Frontal cortex (tissue), 4 donors: Measurements from ENCODE around the gene IFRD2. TPM values are rescaled to one million over a fixed set of nuclear protein-coding genes. Genes with fewer than 3 reads are reported as not detected.
"Not testable (repeated sequence)": the region's sequence is repeated elsewhere in the genome, so short reads cannot be mapped to it uniquely, and the experiment has no call there.

Experiments
- DNase-seq, 2 donors: peaks; one replicate each; pipeline ENCODE4 v3.0.0; 2012; ENCODE audit warnings: low spot score in 2 of 2
- FAIRE-seq: peaks from 2 replicates; lab custom pipeline; 2012; peaks lifted over from hg19 to GRCh38; lab: Jason Lieb, UNC
- total RNA-seq: library from RNA; depleted of rRNA; stranded (reverse); fragments of >200 nt; gene quantifications from one replicate; pipeline ENCODE4 v1.2.3, GENCODE V29; 2014
- donor health status: control.
- donor health status: control.
- donor health status: control.

The IFRD2 gene
- total RNA-seq, 1 donor from 2014 or later: 17.9 TPM

DNA sequence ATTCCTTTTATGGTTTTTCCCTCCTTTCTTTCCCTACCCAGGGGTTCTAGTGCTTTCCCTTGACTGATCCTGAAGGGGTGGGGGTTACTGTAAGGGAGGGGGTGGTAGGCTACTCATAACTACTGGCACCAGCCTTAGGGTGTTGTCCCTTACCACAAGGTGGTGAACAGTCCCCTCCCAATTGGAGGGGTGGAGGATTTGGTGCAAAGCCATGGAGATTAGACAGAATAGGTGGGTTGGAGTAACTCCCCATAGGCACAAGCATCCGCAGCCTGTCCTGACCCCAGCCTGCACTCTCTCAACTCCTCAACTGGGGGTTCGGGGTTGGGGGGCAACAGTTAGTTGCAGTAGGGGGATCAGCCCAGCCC lies 32.9 kb upstream of the IFRD2 start:
- DNase-seq (no peak), FAIRE-seq (no peak)

DNA sequence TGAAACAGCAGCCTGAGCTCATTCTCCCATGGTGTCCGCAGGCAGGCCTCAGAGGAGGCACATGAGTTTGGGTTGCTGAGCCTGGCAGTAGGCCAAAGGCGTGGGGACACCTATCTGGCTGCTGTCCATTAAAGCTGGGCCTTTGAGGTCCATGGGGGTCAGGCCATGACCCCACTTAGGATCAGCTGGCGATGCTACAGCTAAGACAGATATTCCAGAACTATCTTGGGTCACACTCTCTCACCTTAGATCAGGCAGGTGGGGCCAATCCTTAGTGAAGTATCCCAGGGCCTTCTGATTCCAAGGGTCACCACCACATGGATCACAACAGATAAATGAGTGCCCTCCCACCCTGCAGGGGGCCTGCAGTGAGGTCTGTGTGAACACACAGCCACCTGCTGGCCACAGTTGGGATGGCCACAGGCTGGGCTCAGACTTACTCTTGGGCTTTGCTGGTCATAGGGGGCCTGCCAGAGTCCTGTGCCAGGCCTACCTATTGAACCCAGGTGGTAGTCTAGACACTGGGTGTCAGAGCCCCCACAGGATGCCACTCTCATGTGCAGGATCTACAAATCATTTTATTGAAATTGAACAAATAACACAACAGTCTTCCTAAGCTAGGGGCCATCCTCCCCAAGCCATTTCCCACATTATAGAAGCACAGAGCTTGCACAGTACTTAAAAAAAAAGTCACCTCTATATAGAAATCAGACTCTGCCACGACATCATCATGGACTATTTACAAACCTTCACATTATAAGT lies 32.3 kb upstream of the IFRD2 start:
- no peak for FAIRE-seq
- peak; percentile 79 for DNase-seq

DNA sequence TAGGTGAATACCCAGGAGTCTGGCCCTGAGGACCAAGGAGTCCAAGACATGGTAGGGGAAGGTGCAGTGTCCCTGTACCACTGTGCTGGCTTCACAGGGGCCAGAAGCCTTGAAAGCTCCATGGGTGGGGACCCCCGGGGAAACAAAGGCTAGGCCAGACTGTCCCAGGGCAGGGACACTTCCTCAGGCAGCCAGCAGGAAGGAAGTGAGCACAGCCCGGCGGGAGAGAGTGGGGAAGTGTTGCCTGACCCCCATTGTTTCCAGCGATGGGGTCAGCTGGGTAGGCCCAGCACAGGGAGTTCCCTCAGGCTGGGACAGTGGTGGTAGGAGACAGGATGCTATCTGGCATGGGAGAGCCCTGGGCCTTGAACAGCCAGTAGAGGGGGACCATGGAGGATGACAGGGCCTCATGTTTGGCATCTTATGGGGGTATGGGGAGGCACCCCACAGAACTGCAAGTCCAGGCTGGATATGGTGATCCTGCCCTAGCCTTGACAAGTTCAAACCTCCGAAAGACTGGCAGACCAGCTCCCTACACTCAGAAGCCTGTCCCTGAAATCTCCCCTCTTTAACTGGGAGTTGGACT lies 31.5 kb upstream of the IFRD2 start:
- FAIRE-seq (no peak), DNase-seq (no peak)

DNA sequence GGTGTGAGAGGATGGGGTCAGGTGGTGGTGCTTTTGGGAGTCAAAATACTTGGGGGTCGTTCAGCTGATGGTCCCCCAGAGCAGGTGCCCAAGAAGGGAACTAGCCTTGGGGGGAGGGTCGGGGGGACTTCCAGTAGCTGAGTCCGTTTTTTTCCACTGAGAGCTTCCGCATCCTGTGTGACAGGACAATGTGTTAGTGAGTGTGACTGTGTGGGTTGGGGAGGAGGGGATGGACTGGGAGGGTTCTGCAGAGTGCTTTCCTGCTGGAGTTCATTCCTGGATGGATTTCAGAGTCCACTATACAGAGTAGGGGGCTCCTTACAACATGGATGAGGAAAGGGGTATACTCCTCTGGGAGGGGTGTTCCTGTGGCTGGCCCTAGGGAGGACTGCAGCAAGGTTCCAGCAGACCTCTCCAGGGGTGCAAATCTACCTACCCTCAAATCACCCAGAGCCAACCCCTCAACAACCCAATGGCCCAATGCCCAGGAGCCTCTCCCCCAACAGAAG lies 30.9 kb upstream of the IFRD2 start:
- FAIRE-seq: no peak

DNA sequence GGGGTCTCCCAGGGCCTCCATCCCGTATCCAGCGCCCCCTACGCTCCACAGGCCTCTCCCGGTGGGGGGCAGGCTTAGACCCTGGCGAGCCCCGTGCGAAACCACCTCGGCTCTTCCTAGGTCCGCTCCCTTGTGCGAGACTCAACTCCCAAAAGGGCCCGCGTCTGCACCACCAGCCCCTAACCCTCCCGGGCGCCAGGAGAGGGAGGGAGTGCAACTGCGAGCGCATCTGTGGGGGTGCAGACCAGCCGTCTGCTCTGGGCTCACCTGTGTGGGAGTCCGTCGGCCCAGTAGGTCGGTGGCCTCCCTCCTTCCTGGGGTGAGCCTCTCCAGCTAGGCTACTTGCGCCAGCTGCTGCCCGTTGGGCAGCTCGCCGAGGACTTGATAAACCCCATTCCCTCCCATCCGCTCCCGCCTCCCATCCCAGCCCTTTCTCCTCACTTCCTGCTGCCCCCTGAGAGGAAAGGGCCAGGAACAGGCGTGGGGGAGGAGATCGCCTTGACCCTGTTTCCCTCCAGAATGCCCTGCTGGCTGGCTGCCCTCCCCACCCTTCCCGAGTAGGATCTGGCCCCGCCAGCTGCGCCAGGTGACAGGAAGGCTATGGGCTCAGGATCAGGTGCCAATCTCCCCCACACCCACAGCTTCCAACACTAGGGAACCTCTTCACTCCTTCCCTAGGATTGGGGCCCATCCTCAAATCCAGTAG lies 30.3 kb upstream of the IFRD2 start, which contains the start of gene HYAL2:
Gene HYAL2, minus strand, starts transcription at position 360 of the 706 bp plus-strand sequence. CDS start 2,256 bp downstream, outside the sequence.
- DNase-seq: no peak
- no peak for FAIRE-seq

More for the DNA sequence above, 30.9 kb upstream of the IFRD2 start:
- no peak for DNase-seq

DNA sequence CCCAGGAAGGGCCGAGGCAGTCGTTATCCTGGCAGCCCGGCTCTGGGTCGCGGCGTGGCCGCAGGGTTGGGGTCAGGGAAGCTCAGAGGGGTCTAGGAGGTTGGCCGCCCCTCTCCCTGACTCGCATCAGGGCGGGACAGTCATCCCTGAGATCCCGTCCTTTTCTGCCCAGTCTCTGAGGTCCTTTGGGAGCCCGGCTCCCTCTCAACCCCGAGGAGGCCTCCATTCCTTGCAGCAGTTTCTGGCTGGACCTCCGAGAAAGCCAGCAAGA lies 29.8 kb upstream of the IFRD2 start:
- DNase-seq (no peak), FAIRE-seq (no peak)

DNA sequence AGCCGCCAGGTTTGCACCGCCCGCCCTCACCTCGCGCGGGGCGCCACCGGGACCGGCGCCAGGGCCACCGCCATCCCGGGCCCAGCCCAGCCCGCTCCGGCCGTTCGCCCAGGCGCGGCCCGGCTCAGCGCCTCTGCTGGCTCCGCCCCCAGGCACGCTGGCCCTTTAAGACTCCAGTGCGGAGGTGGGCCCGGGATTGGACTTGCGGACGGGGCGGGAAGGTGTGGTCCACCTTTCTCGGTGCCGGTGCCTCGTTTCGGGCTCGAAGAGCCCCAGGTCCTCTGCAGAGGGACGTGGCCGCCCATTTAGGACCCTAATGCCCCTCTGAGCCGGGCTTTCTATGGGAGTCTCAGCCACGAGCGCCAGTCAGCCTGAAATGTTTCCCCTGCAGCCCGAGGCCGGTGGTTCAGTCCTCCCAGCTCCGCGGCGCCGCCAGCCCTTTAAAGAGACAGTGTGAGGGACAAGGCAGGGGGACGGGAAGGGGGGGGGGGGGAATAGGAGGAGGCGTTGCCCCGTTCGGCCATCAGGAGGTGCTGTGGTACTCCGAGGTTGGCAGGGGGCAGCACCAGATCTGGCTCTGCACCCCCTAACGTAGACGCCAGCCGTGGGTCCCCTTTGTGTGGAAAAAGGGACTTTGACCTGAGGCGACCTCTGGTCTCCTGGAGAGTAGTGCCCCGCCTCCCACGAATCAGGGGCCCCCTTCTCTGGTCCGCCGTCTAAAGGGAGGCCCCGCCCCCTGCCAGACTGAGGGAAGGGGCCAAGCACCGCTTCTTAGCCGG lies 29.3 kb upstream of the IFRD2 start:
- DNase-seq: peak; percentile 90 to 91
- no peak for FAIRE-seq

DNA sequence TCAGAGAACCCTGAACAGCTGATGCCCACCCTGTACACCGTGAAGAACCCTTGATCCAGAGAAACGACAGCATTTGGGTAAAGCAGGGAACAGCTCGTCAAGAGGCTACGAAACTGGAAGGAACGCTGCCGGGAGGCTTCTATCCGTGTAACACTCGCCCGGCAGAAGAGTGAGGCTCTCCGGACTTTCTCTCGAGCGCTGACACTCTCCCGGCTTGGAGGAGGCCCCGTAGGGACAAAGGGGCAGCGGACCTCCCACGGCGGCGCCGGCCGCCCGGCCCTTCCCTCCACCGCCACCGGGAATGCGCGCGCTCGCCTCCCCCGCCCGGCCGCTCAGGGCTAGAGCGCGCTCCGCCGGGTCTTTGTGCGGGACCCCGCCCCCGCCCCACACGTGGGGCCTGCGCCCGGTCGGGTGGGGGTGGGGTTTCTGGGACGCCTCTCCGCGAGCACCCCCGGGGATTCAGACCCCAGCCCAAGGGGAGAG lies 28.7 kb upstream of the IFRD2 start:
- DNase-seq (peak; percentile 88 to 91), FAIRE-seq (no peak)

DNA sequence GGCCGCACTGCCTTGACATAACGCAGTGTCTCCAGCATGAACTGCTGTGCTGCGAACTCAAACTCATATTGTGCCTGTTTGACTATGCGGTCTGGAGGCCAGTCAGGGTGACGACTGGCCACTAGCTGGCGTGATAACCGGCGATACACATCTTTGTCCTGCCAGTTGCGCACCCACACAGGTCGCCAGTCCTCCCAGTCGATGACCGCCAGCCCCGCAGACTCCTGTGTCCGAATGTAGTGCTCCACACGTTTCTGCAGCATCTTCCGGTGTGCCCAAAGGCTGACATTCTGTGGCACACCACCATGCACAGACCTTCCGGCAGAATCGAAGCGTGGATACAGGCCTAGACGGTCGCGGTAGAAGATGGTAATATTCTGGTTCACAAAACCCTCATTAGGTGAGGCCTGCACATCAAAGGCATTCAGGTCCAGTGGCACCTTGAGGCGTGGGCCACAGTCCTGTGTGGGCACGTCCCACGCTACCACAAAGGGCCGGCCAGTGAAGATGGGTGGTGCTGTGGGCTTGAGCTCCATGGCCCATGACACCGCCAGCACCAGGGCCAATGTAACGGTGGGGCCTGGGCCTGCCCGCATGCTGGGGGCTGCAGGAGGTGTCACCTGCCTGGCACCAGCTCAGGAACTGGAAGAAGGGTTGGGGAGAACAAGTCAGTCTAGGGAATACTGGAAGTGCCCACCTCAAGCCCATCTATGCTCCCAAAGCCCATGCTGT lies 27.8 kb upstream of the IFRD2 start:
- no peak for FAIRE-seq
- no peak for DNase-seq

DNA sequence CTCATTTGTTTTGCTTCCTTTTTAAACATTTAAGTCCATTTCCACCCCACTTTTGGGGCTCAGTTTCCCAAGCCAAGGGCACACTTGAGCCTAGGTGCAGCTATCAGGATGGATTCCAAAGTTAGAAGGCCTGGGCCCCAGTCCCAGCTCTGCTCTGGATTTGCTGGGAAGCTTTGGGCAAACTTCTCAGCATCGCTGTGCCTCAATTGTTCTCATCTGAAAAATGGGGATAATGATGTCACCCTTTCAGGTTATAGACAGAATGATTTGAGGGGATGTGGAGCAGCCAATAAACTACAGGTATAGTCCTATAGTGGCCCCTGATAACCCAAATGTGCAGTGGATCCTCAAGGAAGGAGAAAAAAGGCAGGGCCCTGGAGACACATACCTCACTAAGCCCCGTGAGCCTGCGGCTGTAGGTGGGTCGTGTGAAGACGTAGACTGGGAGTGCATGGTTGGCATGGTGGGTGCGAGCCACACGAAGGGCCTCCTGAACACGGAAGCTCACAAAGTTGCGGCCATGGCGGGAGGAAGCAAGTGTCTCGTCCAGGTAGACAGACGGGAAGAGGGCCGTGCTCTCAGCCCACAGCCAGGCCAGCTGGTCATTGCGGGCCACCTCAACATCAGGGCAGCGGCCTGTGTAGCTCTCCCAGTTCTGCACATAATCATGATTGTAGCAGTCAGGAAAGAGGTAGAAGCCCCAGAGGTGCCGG lies 27.1 kb upstream of the IFRD2 start:
- FAIRE-seq (no peak), DNase-seq (no peak)

DNA sequence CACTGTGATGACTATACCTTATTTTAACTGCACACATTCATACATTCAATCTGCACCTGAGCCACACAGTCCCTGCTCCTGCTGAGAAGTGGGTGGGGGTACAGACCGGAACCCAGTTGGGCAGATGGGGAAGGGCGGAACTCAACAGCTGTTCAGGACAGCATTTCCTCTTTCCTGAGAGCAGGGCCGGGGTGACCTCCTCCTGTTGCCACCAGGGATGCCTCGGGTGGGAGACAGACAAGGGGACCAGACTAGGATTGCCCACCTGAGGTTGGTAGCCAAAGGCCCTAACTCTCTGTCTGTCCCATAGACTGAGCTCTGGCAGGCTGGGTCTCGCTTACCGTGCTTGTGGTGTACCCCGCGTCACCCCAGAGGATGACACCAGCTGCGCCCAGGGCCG lies 26.4 kb upstream of the IFRD2 start:
- no peak for DNase-seq
- no peak for FAIRE-seq

DNA sequence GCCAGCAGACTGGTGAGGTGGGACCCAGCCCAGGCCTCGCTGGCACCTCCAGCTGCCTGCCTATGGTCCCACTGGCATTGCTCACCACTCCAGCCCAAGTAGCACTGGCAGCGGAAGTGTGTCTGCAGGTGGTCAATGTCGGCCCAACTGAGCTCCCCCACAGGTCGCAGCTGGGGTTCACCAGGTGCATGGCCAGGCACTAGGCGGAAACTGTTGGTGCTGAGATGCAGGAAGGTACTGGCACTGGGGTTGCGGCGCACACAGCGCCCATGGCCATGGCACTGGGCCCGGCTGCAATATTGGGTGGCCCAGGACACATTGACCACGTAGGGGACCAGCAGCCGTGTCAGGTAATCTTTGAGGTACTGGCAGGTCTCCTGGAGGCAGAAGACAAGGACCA lies 25.9 kb upstream of the IFRD2 start:
- no peak for FAIRE-seq
- DNase-seq: no peak

DNA sequence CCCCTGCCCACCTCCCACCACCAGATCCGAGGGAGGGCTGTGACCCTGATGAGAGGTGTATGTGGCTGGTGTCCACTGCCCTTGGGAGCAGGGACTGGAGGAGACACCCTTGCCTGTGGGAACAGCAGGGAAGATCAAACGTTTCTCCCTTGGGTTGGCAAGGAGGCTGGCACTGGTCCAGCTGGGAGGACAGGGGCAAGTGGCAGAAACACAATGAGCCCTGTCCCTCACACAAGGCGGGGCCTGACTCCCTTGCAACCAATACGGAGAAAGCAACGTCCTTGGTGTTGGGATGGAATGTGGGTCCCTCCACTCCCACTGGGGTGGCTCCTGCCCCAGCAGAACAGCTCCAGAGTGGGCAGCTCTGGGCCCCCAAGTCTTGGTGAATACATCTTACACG lies 25.1 kb upstream of the IFRD2 start:
- DNase-seq: no peak
- no peak for FAIRE-seq

DNA sequence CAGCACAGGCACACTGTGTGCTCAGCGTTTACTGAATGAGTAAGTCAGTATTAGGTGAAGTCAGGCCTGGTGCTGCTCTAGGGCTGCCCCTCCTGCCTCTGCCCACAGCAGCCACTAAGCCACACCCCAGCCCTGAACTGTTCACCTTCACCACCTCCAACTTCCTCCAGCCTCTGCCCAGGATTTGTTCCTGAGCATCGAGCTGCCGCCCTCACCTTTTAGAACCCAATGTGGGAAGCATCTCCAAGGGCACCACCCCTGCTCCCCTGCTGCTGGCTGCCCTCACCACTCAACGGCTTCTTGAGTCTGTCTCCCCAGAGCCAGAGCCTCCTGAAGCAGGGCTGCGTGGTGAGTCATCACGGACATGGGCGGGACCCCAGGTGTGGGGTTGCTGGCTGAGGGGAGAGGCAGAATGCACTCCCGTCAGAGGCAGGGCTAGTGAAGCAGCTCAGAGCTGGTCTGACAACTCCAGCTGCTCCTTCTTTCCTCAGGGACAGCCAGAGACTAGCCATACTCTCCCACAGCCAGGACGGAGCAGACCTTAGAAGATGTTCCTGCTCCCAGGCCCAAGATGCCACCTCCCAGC lies 24.5 kb upstream of the IFRD2 start:
- DNase-seq (no peak), FAIRE-seq (no peak)

DNA sequence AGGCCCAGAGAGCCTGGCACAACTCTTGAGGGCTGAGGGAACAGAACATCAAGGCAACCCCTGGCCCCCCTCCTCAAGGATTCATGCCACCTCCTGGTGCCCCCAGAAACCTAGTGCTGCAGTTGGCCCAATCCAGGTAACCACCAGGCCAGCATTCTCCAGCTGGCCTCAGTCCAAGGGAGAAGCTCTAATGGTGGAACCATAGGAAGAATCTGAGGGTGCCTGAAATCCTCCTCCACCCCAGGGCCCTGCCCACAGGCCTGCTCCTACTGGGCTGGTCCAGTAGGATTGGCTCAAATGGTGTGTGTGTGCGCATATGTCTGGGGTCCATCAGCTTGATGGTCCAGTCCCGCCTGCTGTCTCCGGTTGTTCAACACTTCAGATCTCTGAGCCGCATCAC lies 22.6 kb upstream of the IFRD2 start:
- FAIRE-seq (no peak), DNase-seq (no peak)

DNA sequence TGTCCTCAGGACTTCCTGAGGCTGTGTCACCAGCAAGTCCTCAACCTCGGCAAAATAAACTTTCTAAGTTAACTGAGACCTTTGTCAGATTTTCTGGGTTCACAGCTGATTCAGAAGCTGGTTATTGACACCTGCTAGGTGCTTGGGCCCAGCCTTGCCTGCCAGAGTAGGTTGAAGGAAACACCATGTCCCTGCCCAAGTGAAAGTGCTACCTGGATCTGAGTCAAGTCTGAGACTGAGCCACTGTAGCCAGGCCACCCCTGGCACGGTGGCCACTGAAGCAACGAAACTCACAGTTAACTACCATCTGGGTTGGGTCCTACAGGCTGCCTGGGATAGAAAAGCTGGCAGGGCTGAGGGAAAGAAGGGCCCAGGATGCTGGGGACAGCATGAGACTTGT lies 22.1 kb upstream of the IFRD2 start:
- DNase-seq (no peak), FAIRE-seq (no peak)

DNA sequence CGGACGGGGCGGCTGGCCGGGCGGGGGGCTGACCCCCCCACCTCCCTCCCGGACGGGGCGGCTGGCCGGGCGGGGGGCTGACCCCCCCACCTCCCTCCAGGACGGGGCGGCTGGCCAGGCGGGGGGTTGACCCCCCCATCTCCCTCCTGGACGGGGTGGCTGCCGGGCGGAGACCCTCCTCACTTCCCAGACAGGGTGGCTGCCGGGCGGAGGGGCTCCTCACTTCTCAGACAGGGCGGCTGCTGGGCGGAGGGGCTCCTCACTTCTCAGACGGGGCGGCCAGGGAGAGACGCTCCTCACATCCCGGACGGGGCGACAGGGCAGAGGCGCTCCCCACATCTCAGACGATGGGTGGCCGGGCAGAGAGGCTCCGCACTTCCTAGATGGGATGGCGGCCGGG lies 19.8 kb upstream of the IFRD2 start:
- not testable (repeated sequence) for FAIRE-seq, DNase-seq

DNA sequence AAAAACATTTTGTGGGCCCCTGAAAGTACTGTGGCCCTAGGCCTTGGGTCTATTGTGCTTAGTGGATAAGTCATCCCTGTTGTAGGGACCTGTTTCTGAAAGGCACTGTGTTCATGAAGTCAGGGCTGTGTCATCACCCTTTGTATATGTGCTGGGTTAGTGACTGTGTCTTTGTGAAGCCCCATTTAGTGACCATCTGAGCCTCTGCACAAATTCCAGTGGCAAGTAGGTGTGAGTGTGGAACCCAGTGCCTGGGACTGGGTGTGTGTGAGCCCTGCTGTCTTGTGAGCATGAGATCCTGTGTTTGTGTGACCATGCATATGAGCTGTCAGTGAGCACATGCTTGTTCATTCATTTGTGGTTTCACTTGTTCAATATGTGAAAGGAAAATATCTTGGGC lies 12.4 kb upstream of the IFRD2 start:
- FAIRE-seq: no peak

More for the DNA sequence above, 12.4 kb upstream of the IFRD2 start:
- no peak for DNase-seq
